ENCODE data around the gene PNPLA3.

The PNPLA3 gene

GRCh38 chr22:43925433-43926348, 2.1 kb downstream of the PNPLA3 start:
- Histone ChIP-seq H3K4me1 (ENCODE audit: insufficient read depth, low read length) (peaks cover 27% of the 10 kb centered on the region), H3K9ac (ENCODE audit: low read depth, low read length) (peak overlapping the region; percentile 77; the same call in 1 of the 2 replicates), H3K27me3 (ENCODE audit: insufficient read depth, low read length) (no peaks in the 10 kb centered on the region), H3K36me3 (ENCODE audit: insufficient read depth, low read length) (peaks cover 39% of the 10 kb centered on the region), H3K9me3 (ENCODE audit: insufficient read depth, low read depth, low read length) (no peaks in the 10 kb centered on the region), H3K4me3 (ENCODE audit: low read length) (peak overlapping the region; percentile 77), H3K27ac (ENCODE audit: low read depth, low read length) (peak overlapping the region; percentile 62; the same call in 1 of the 2 replicates)
- WGBS: 41% methylated on average over 6 of the region's 6 CpGs

- H3K27ac ChIP-seq (ENCODE audit: low read depth, low read length): no peak overlapping the region
- no peak overlapping the region for H3K9ac ChIP-seq (ENCODE audit: low read depth, low read length)
- no peaks in the 10 kb centered on the region for H3K27me3 ChIP-seq (ENCODE audit: insufficient read depth, low read length)
- H3K4me1 ChIP-seq (ENCODE audit: insufficient read depth, low read length): peaks cover 27% of the 10 kb centered on the region
- no peak overlapping the region for H3K4me3 ChIP-seq (ENCODE audit: low read length)
- H3K9me3 ChIP-seq (ENCODE audit: insufficient read depth, low read depth, low read length): no peaks in the 10 kb centered on the region
- peaks cover 44% of the 10 kb centered on the region for H3K36me3 ChIP-seq (ENCODE audit: insufficient read depth, low read length)
- WGBS: 96% methylated on average over 1 of the region's 1 CpG
These were observed 2.7 kb downstream of the PNPLA3 start for GRCh38 chr22:43926349-43926710.

DNA sequence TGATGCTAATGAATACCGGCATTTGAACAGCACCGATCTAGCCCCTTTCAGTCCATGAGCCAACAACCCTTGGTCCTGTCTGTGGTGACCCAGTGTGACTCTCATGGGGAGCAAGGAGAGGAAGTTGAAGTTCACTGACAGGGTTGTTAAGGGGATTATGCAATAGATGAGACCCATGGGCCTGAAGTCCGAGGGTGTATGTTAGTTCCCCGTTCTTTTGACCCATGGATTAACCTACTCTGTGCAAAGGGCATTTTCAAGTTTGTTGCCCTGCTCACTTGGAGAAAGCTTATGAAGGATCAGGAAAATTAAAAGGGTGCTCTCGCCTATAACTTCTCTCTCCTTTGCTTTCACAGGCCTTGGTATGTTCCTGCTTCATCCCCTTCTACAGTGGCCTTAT, 4.9 kb downstream of the PNPLA3 start:
- Histone ChIP-seq H3K36me3 (ENCODE audit: insufficient read depth, low read length) (peaks cover 66% of the 10 kb centered on the region), H3K4me1 (ENCODE audit: insufficient read depth, low read length) (peaks cover 14% of the 10 kb centered on the region; the same call in 1 of the 2 replicates), H3K9ac (ENCODE audit: low read depth, low read length) (no peak overlapping the region), H3K9me3 (ENCODE audit: insufficient read depth, low read depth, low read length) (no peaks in the 10 kb centered on the region), H3K4me3 (ENCODE audit: low read length) (no peak overlapping the region), H3K27me3 (ENCODE audit: insufficient read depth, low read length) (no peaks in the 10 kb centered on the region), H3K27ac (ENCODE audit: low read depth, low read length) (no peak overlapping the region)
- WGBS: 97% methylated on average over 5 of the region's 5 CpGs

- Histone ChIP-seq H3K9ac (ENCODE audit: low read depth, low read length) (no peak overlapping the region), H3K4me1 (ENCODE audit: insufficient read depth, low read length) (peaks cover 14% of the 10 kb centered on the region; the same call in 1 of the 2 replicates), H3K4me3 (ENCODE audit: low read length) (no peak overlapping the region), H3K9me3 (ENCODE audit: insufficient read depth, low read depth, low read length) (no peaks in the 10 kb centered on the region), H3K27me3 (ENCODE audit: insufficient read depth, low read length) (no peaks in the 10 kb centered on the region), H3K27ac (ENCODE audit: low read depth, low read length) (no peak overlapping the region), H3K36me3 (ENCODE audit: insufficient read depth, low read length) (peaks cover 70% of the 10 kb centered on the region)
- WGBS: 98% methylated on average over 6 of the region's 6 CpGs
These were observed 5.3 kb downstream of the PNPLA3 start for GRCh38 chr22:43928908-43929307.

- Histone ChIP-seq H3K9me3 (ENCODE audit: insufficient read depth, low read depth, low read length) (no peaks in the 10 kb centered on the region), H3K4me3 (ENCODE audit: low read length) (no peak overlapping the region), H3K36me3 (ENCODE audit: insufficient read depth, low read length) (peaks cover 91% of the 10 kb centered on the region), H3K9ac (ENCODE audit: low read depth, low read length) (no peak overlapping the region), H3K27me3 (ENCODE audit: insufficient read depth, low read length) (no peaks in the 10 kb centered on the region), H3K27ac (ENCODE audit: low read depth, low read length) (no peak overlapping the region), H3K4me1 (ENCODE audit: insufficient read depth, low read length) (no peaks in the 10 kb centered on the region)
- WGBS: 84% methylated on average over 4 of the region's 4 CpGs
These were observed 8.2 kb downstream of the PNPLA3 start for GRCh38 chr22:43931771-43932170.

- no peaks in the 10 kb centered on the region for H3K9me3 ChIP-seq (ENCODE audit: insufficient read depth, low read depth, low read length)
- H3K36me3 ChIP-seq (ENCODE audit: insufficient read depth, low read length): peaks cover 90% of the 10 kb centered on the region
- WGBS: 89% methylated on average over 6 of the region's 6 CpGs
- no peak overlapping the region for H3K4me3 ChIP-seq (ENCODE audit: low read length)
- no peak overlapping the region for H3K9ac ChIP-seq (ENCODE audit: low read depth, low read length)
- no peaks in the 10 kb centered on the region for H3K4me1 ChIP-seq (ENCODE audit: insufficient read depth, low read length)
- no peaks in the 10 kb centered on the region for H3K27me3 ChIP-seq (ENCODE audit: insufficient read depth, low read length)
- no peak overlapping the region for H3K27ac ChIP-seq (ENCODE audit: low read depth, low read length)
These were observed 17.8 kb downstream of the PNPLA3 start for GRCh38 chr22:43941449-43941848.

GRCh38 chr22:43944670-43945430, 21.2 kb downstream of the PNPLA3 start:
- 96% methylated on average over 20 of the region's 20 CpGs for WGBS
- Histone ChIP-seq H3K27ac (ENCODE audit: low read depth, low read length) (no peak overlapping the region), H3K9ac (ENCODE audit: low read depth, low read length) (no peak overlapping the region), H3K27me3 (ENCODE audit: insufficient read depth, low read length) (no peaks in the 10 kb centered on the region), H3K4me1 (ENCODE audit: insufficient read depth, low read length) (no peaks in the 10 kb centered on the region), H3K9me3 (ENCODE audit: insufficient read depth, low read depth, low read length) (no peaks in the 10 kb centered on the region), H3K36me3 (ENCODE audit: insufficient read depth, low read length) (peaks cover 69% of the 10 kb centered on the region), H3K4me3 (ENCODE audit: low read length) (no peak overlapping the region)

- Histone ChIP-seq H3K27ac (ENCODE audit: low read depth, low read length) (no peak overlapping the region), H3K4me3 (ENCODE audit: low read length) (no peak overlapping the region), H3K9ac (ENCODE audit: low read depth, low read length) (no peak overlapping the region), H3K4me1 (ENCODE audit: insufficient read depth, low read length) (no peaks in the 10 kb centered on the region), H3K9me3 (ENCODE audit: insufficient read depth, low read depth, low read length) (no peaks in the 10 kb centered on the region), H3K36me3 (ENCODE audit: insufficient read depth, low read length) (peaks cover 61% of the 10 kb centered on the region), H3K27me3 (ENCODE audit: insufficient read depth, low read length) (no peaks in the 10 kb centered on the region)
- WGBS: 71% methylated on average over 12 of the region's 12 CpGs
These were observed 22.2 kb downstream of the PNPLA3 start for GRCh38 chr22:43945632-43946383.

DNA sequence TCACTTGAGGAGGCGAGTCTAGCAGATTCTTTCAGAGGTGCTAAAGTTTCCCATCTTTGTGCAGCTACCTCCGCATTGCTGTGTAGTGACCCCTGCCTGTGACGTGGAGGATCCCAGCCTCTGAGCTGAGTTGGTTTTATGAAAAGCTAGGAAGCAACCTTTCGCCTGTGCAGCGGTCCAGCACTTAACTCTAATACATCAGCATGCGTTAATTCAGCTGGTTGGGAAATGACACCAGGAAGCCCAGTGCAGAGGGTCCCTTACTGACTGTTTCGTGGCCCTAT, 22.7 kb downstream of the PNPLA3 start:
- H3K9me3 ChIP-seq (ENCODE audit: insufficient read depth, low read depth, low read length): no peaks in the 10 kb centered on the region
- no peak overlapping the region for H3K27ac ChIP-seq (ENCODE audit: low read depth, low read length)
- no peak overlapping the region for H3K9ac ChIP-seq (ENCODE audit: low read depth, low read length)
- peaks cover 56% of the 10 kb centered on the region for H3K36me3 ChIP-seq (ENCODE audit: insufficient read depth, low read length)
- 96% methylated on average over 7 of the region's 7 CpGs for WGBS
- no peak overlapping the region for H3K4me3 ChIP-seq (ENCODE audit: low read length)
- H3K4me1 ChIP-seq (ENCODE audit: insufficient read depth, low read length): no peaks in the 10 kb centered on the region
- no peaks in the 10 kb centered on the region; the same call in 1 of the 2 replicates for H3K27me3 ChIP-seq (ENCODE audit: insufficient read depth, low read length)

GRCh38 chr22:43948836-43949406, 25.3 kb downstream of the PNPLA3 start:
- 93% methylated on average over 12 of the region's 12 CpGs for WGBS
- Histone ChIP-seq H3K36me3 (ENCODE audit: insufficient read depth, low read length) (peaks cover 32% of the 10 kb centered on the region), H3K27ac (ENCODE audit: low read depth, low read length) (no peak overlapping the region), H3K27me3 (ENCODE audit: insufficient read depth, low read length) (no peaks in the 10 kb centered on the region; the same call in 1 of the 2 replicates), H3K4me1 (ENCODE audit: insufficient read depth, low read length) (peaks cover 1% of the 10 kb centered on the region; the same call in 1 of the 2 replicates), H3K4me3 (ENCODE audit: low read length) (no peak overlapping the region), H3K9me3 (ENCODE audit: insufficient read depth, low read depth, low read length) (no peaks in the 10 kb centered on the region), H3K9ac (ENCODE audit: low read depth, low read length) (no peak overlapping the region)
